Measurements from ENCODE around the gene WDSUB1.

WDSUB1 gene, protein sequence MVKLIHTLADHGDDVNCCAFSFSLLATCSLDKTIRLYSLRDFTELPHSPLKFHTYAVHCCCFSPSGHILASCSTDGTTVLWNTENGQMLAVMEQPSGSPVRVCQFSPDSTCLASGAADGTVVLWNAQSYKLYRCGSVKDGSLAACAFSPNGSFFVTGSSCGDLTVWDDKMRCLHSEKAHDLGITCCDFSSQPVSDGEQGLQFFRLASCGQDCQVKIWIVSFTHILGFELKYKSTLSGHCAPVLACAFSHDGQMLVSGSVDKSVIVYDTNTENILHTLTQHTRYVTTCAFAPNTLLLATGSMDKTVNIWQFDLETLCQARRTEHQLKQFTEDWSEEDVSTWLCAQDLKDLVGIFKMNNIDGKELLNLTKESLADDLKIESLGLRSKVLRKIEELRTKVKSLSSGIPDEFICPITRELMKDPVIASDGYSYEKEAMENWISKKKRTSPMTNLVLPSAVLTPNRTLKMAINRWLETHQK

DNA sequence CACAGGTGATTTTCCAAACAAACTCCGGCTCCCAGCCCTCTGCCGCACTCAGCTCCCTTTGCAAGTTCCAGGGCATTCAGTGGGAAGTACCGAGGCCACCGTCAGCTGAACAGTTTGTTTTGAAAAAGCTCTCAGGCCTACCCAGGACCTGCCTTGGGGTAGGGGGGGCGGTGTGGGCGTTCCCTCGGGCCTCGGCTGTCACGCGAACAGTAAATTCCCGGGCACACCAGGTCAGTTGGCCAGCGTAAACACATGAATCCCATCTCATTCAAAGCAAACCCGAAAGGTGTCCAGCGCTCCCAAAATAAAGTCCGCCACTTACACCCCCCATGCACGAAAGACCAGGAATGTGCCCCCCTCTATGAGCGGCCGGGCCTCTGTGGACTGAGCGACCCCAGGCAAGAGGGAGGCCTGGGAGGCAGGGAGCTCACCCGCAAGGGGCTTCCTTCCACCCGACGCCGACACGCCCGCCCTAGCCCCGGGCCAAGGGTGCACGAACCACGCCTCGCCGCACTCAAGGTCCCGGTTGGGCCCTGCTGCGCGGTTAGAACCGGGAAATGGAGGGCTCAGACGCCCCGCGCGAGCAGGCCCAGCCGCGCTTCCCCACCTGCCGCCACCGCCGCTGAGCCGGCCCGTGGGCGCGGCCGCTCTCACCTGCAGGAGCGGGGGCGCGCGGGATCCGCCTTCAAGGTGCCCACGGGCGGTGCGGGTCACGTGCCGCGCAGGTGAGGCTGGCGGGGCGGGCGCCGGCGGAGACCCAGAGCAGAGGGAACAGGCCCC lies at the start of gene WDSUB1:
WDSUB1 (minus strand) TSS at position 775 of the 780 bp plus-strand sequence. CDS start 3,634 bp downstream, outside the sequence.
- no peak for DNase-seq (ENCODE audit: low read depth in 2 of 2)

DNA sequence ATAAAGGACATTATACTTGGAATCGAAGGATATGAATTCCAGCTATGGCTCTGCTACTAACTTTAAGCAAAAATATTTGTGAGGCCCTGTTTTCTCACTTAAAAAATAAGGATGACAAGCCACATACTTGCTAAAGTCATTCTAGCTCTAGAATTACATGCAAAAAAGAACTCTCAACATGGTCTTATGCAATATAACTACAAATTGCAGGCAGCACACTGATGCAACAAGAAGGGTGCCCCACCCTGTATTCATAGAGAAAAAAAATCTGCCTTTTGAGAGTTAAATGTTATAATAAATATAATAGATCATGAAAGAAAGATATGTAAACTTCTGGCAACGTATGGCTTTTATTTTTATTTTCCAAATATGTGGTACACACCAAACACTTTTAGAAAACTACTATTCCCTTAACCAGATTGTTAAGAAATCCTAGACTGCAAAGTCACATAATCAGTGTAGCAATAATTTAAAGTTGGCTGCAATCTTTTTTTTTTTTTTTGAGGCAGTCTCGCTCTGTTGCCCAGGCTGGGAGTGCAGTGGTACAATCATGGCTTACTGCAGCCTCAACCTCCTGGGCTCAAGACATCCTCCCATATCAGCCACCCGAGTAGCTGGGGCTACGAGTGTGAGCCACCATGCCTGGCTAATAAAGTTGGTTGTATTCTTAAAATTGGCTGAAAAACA lies 40.2 kb upstream of the WDSUB1 start:
- peak; percentile 29 to 33 for DNase-seq (ENCODE audit: low read depth in 2 of 2)

DNA sequence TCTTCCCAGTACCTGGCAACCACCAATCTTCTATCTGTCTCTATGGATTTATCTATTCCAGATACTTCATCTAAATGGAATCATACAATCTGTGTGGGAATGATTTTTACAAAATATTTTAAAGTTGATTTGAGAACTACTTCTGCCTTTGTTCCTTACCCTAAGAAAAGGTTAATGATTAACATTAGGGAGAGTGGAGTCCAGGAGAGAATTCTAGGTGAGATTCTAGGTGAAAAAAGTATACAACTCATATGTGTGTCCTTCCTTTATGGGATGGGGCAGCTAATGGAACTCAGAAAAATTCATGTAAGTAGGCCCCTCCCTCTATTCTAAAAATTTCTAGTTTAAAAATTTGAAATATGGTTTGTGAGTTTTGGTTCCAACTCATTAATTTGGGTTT lies 35.9 kb upstream of the WDSUB1 start:
- DNase-seq (ENCODE audit: low read depth in 2 of 2) = no peak

DNA sequence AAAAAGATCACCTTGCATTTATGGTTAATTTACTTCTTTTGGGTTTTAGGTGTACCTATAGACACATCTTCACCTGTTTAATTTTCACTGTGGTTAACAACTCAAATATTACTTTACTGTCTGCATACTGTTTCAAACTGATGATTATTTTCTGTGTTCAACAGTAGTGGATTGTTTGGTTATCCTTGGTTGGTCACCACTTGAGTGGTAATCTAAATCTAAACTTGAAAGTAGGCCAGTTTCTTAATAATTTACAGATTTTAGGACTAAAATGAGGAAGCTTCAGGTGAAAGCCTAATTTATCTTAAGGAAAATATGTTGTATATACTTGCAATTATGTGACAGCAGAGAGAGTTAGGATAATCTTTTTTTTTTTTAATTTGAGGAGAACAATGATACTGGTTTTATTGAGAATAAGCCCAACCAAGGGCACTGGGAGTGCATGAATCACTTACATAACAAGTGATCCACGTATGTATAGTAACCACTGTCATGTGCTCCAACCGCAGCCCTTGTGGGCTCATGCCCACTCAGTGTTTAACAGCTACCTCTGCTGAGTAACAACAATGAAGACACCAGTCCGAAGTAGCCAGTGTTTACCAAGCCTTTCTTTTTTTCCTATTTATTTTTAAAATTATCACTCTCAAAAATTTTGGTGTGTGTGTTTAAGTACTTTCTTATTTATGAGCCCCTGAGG lies 31.0 kb upstream of the WDSUB1 start:
- no peak for DNase-seq (ENCODE audit: low read depth in 2 of 2)

DNA sequence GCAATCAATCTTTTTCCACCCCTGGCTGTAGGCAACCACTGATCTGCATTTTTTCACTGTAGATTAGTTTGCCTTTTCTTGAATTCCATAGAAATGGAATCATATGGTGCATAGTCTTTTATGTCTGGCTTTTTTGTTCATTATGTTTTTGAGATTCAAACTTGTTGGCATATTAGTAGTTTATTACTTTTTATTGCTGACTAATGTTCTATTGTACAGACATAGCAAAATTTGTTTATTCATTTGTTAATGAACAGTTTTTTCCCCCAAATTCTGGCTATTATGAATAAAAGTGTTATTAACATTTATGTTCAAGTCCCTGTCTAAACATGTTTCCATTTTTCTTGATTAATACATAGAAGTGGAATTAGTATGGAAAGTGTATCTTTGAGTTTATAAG lies 21.4 kb upstream of the WDSUB1 start:
- no peak for DNase-seq (ENCODE audit: low read depth in 2 of 2)

DNA sequence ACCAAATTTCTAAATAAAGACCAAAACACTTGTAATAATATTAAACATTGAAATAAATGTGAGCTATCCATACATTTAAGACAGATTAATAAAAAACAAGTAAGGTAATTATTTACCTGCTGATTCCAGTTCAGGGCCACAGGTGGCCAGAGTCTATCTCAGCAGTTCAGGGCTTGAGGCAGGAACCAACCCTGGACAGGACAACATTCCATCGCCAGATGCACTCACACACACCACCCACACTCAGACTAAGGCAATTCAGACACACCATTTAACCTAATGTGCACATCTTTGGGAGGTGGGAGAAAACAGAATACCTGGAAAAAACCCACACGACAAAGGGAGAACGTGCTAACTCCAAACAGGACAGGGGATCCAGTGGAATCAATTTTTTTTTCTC lies 14.1 kb upstream of the WDSUB1 start:
- DNase-seq (ENCODE audit: low read depth in 2 of 2) = no peak

DNA sequence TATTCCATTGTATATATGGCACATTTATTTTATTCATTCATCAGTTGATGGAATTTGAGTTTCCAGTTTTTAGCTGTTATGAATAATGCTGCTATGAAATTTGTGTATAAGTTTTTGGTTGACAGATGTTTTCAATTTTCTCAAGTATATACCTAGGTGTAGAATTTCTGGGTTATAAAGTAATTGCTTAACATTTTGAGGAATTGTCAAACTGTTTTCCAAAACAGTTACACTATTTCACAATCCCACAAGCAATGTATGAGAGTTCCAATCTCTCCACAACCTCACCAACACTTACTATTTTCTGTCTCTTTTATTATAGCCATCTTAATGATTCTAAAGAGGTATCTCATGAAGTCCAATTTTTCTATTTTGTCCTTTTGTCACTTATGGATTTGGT lies 12.5 kb upstream of the WDSUB1 start:
- DNase-seq (ENCODE audit: low read depth in 2 of 2) = peak in 1 of 2 experiments; percentile 20

DNA sequence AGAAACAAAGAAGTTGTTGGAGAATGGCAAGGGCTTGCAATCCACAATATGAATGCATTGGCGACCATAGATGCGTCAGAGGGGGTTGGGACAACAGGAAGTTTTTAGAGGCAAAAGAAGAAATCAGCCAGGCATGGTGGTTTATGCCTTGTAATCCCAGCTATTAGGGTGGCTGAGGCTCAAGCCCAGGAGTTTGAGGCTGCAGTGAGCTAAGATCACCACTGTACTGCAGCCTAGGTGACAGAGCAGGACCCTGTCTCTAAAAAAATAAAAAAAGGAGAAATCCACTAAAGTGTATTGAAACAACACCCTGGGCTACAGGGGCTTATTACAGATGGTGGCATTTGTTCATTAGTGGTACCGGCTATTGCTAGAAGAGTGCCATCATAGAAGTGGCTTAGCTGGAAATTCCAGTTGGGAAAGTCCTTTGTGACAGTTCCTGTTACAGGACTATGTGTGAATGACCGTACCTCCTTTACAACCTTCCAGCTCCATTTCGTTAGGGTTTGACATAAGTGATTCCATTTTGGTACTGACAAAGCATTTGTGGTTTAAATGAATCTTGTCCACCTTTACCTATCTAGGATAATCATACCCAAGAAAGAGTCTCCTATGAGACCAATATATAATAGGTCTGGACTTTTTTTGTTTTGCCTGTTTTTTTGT lies 10.7 kb upstream of the WDSUB1 start:
- DNase-seq (ENCODE audit: low read depth in 2 of 2) = no peak

DNA sequence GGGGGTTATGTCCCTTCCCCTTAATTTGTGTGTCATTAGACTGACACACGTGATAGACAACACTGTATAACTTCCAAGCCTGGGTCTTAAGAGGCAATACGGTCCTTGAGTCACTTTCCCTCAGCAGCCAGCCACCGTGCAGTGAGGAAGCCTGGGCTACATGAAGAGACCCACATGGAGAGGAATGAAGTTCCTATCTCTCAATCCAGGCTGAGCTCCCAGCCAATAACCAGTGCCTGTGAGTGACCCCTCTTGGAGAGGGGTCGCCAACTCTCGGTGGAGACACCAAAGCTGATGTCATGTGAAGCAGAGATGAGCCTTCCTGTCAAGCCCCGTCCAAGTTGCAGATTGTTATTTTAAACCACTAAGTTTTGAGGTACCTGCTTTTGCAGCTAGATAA lies 5.7 kb upstream of the WDSUB1 start:
- no peak for DNase-seq (ENCODE audit: low read depth in 2 of 2)

DNA sequence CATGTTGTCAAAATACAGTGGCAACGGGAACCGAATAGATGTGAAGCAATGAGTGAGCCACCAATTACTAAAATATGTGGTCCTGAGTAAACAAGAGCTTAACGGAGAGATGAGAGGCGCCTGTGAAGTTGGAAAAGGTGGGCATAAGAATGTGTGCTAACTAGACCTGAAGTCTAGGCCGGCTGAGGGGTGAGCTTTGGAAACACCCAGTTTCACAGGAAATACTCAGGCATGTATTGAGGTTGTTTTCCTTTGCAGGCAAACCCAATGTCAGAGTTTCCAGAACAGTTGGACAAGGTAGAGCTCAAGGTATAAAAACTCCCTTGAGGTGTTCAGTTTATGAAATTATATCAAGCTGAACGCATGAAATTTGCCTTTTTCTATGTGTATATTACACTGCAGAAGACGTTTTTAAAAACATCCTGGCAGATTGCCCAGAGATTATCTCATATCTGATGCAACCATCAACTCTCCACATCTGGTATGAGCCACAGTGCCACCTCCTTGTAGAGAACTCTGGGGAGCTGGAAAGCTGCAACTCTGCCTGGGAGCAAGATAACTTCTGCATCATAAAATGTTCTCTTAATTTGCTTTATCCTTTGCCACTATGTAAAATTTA lies 3.9 kb upstream of the WDSUB1 start:
- DNase-seq (ENCODE audit: low read depth in 2 of 2) = peak; percentile 91 to 92

DNA sequence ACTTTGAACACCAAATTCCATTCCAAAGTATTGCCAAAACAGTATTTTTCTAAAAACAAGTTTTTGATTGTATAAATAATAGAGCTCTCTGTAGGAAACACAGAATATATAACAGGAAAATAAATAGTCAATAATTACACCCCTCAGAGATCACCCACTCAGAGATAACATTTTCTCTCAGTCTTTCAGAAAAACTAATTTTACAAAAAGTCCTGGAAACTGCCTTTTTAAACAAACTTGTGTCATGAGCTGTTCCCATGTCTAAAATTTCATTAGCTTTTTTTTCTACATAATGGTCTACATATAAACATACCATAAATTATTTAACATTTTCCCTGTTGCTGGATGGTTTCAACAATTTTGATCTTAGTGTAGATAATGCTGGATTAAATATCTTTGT lies 1.2 kb upstream of the WDSUB1 start:
- no peak for DNase-seq (ENCODE audit: low read depth in 2 of 2)

DNA sequence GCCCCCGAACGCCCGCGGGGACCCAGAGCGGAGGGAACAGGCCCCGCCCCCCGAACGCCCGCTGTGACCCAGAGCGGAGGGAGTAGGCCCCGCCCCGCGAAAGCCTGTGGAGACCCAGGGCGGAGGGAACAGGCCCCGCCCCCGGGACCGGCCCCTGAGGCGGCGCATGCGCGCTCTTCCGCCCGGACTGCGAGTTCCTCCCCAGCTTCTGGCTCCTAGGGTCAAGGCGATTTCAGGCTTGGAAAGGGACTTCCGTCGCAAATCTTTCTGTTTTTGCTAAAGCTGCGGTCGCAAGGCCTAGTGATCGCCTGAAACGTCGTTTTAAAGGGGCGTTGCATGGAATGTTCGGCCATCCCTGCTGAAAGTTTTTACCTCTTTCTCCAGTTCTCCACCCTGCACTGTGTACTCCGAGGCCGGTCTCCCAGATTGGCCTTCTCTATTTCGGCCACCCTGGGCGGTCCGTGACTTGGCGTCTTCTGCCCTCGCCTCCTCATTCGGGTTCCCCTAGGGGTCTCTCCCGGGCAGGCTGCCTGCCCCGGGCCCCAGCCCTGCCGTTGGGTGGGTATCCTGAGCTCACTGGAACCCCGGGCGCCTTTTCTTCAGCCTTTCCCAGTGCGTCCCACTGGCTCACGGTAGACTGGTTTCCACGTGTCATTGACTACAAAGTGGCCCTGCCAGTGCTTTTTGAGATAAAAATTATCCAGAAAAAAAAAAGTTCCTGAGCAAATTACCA lies 372 bp upstream of the WDSUB1 start:
- peak; percentile 89 to 90 for DNase-seq (ENCODE audit: low read depth in 2 of 2)

DNA sequence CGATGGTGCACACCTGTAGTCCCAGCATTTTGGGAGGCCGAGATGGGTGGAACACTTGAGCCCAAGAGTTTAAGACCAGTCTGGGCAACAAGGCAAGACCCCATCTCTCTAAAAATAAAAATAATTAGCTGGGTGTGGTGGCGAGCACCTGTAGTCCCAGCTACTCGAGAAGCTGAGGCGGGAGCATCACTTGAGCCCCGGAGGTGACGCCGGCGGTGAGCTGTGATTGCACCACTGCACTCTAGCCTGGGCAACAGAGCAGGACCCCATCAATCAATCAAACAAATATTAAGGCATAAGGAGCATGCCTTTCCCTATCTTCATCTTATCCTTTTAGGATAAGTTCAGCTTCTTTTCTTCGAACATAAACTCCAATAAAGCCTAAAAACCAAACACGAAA lies 1.1 kb downstream of the WDSUB1 start:
- DNase-seq (ENCODE audit: low read depth in 2 of 2) = no peak

DNA sequence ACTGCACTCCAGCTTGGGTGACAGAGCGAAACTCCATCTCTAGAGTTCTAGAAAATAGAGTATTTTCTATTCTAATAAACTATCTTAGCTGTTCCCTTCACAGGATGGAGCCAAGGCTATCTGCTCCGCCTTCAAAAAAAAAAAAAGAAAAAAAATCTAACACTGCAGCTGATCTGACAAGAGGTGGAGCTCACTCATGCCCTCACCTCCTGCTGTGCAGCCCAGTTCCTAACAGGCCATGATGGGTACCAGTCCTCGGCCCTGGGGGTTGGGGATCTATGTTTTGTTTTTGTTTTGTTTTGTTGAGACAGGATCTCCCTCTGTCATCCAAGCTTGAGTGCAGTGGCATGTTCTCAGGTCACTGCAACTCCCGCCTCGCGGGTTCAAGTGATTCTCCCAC lies 3.0 kb downstream of the WDSUB1 start:
- no peak for DNase-seq (ENCODE audit: low read depth in 2 of 2)

DNA sequence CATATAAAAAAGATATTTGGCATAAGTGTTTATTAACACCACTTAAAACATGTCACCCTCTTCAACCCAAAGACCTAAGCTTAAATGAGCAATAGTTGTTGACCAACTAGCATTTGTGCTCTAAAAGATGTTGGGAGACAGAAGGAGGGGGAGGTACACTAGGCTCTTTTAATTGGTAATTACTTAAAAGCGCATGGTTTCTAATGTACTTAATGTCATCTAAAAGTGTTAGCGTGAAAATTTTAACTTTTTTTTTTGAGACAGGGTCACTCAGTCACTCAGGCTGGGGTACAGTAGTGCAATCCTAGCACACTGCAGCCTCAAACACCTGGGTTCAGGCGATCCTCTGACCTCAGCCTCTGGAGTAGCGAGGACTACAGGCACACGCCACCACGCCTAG lies 5.5 kb downstream of the WDSUB1 start:
- DNase-seq (ENCODE audit: low read depth in 2 of 2) = no peak

DNA sequence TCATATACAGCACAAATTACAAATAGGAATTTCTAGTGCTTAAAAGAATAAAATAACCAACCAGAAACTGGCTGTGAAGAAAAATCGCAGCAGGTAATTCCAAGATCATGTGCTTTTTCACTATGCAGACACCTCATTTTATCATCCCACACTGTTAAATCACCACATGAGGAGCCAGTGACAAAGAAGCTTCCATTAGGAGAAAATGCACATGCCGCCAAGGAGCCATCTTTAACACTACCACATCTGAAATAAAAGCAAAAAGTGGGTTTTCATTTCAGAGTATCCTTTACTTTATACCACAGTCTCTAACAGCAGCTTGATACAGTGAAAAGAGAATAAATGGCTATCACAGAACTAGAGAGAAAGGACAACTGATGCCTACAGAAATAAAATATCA lies 6.8 kb downstream of the WDSUB1 start:
- DNase-seq (ENCODE audit: low read depth in 2 of 2) = no peak

DNA sequence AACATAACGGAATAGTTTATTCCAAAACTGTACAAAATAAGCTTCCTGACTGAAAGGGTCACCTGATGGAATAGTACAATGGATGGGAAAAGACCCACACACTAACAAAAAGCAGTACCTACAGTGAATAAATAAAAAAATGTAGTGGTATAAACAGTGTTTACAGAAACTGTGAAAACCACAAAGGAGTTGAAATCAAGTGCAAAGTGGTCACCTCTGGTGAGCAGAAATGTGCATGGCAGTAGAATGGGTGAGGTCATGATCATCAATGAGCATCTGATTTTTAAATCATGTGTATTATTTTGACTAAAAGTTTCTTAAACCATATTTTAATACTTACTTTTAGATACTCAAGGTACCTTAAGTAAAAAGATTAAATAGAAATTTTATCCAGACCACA lies 11.4 kb downstream of the WDSUB1 start:
- DNase-seq (ENCODE audit: low read depth in 2 of 2) = no peak

DNA sequence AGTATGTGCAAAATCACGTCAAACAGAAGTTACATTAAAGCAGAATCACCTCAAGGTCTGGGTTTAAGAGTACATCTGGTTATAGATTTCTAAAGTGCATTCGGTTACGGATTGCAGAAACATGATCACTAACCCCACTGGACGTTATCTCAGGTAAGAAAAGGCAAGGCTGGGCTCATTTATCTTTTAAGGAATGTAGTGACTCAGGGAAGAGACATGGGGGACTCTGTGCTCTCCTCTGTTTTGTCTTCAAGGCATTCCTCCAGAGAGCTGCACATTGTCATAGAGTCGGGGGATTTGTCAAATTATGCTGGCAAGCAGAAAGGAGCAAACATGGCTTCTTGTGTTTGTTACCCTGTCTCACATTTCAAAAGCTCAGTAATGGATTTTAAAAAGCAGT lies 14.3 kb downstream of the WDSUB1 start:
- DNase-seq (ENCODE audit: low read depth in 2 of 2) = no peak

DNA sequence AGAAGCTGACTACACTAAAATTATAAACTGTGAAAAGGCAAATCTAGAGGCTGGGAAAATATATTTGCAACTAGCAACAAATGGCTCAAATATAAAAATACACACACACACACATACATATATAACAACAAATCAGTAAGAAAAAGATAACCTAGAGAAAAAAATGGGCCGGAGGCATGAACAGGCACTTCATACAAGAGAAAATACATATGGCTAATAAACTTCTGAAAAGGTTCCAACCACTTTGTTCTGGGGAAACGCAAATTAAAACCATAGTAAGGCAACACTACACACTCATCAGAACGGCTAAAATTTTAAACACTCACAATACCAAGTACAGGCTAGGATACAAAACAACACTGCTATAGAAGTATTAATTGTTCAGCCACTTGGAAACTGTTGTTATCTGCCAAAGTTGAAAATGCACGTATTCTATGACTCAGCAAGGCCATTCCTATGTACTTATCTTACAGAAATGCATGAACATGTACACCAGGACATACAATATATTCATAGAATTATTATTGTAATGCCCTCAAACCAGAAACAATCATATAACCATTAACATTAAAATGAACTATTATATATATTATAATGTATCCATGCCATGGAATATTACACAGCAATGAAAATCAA lies 15.6 kb downstream of the WDSUB1 start:
- DNase-seq (ENCODE audit: low read depth in 2 of 2) = no peak

DNA sequence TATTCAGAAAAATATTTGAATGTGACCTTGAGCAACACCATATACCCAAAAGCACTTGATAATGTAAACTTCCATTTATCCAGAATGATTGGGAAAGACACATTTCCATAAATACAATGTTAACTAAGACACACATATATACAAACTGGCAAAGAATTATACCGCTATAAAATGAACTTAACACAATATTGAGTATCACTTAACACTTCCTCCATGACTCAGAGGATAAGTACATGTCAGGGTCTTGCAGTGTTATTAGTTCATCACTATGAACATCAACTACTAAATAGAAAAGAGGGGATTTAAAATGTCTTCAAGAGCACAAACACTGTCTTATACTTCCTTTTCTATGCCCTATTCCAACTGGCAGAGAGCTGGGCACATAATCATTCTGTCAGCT lies 18.6 kb downstream of the WDSUB1 start:
- no peak for DNase-seq (ENCODE audit: low read depth in 2 of 2)

Data from fibroblast of skin of left quadriceps (primary cell).